Measurements from ENCODE around the gene STAG1. TPM values are rescaled to one million over a fixed set of nuclear protein-coding genes. Genes with fewer than 3 reads are reported as not detected.

STAG1 gene
- total RNA-seq, 4 donors from 2014 or later: 32.6 to 44.0 (median 40.5) TPM

DNA sequence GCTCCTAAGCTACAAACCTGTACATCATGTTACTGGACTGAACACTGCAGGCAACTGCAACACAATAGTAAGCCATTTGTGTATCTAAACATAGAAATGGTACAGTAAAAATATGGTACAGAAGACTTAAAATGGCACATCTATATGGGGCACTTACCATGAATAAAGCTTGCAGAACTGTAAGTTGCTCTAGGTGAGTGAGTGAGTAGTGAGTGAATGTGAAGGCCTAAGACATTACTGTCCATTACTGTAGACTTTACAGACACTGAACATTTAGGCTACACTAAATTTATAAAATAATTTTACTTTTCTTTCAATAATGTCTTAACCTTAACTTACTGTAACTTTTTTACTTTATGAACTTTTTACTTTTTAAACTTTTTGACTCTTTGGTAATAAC, 76.2 kb downstream of the STAG1 start:
- Histone ChIP-seq H3K4me1 (peaks cover 9 to 53% (median 41%) of the 10 kb centered on the region in 4 donors), H3K36me3 (no peaks in the 10 kb centered on the region), H3K9me3 (no peaks in the 10 kb centered on the region), H3K4me3 (no peak overlapping the region), H3K27ac (replicated peaks in 1 of 4) (no peak overlapping the region), H3K27me3 (no peaks in the 10 kb centered on the region)
- TF ChIP-seq POLR2A (IDR thresholded peaks at IDR 0.05; ENCODE audit: low read depth) (no peak), EP300 (IDR thresholded peaks at IDR 0.05) (no peak), POLR2AphosphoS5 (IDR thresholded peaks at IDR 0.05) (no peak)
- TF ChIP-seq, protein P1, sequence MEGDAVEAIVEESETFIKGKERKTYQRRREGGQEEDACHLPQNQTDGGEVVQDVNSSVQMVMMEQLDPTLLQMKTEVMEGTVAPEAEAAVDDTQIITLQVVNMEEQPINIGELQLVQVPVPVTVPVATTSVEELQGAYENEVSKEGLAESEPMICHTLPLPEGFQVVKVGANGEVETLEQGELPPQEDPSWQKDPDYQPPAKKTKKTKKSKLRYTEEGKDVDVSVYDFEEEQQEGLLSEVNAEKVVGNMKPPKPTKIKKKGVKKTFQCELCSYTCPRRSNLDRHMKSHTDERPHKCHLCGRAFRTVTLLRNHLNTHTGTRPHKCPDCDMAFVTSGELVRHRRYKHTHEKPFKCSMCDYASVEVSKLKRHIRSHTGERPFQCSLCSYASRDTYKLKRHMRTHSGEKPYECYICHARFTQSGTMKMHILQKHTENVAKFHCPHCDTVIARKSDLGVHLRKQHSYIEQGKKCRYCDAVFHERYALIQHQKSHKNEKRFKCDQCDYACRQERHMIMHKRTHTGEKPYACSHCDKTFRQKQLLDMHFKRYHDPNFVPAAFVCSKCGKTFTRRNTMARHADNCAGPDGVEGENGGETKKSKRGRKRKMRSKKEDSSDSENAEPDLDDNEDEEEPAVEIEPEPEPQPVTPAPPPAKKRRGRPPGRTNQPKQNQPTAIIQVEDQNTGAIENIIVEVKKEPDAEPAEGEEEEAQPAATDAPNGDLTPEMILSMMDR (IDR thresholded peaks at IDR 0.05): no peak
- no peak for DNase-seq (ENCODE audit: extremely low spot score)
- intact Hi-C loops (cut with DNase I): no loop called here

DNA sequence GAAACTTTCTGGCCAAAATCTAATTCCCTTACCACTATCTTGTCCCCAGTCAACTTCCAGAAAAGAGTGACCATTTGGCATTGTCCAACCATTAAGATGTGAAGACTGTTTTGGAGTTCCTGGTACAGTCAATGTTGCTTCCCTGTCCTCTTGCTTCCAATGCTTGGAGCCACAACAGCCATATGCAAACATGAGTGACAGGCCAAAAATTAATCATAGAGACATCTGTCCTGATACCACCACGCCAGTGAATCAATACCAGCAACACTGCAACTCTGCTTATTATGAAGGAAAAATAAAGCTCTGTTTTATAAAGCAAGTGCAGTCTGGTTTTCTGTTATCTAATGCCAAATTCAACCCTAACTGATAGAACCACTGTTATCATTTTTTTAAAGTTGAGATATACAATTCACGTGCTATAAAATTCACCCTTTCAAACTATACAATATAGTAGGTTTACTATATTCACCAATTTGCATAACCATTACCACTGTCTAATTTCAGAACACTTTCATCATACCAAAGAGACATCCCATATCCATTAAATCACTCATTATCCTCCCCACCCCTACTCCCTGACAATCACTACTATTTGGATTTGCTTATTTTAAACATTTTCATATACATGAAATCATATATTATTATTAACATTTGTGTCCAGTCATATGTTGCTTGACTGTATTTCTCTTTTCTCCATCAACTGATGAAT, 76.9 kb downstream of the STAG1 start:
- no peak for DNase-seq (ENCODE audit: extremely low spot score)
- Histone ChIP-seq H3K27ac (replicated peaks in 1 of 4) (no peak overlapping the region), H3K4me1 (peaks cover 9 to 53% (median 41%) of the 10 kb centered on the region in 4 donors), H3K4me3 (no peak overlapping the region), H3K27me3 (no peaks in the 10 kb centered on the region), H3K9me3 (no peaks in the 10 kb centered on the region), H3K36me3 (no peaks in the 10 kb centered on the region)
- TF ChIP-seq POLR2A (IDR thresholded peaks at IDR 0.05; ENCODE audit: low read depth) (no peak), EP300 (IDR thresholded peaks at IDR 0.05) (no peak), POLR2AphosphoS5 (IDR thresholded peaks at IDR 0.05) (no peak)
- TF ChIP-seq, protein P1 (IDR thresholded peaks at IDR 0.05): no peak
- WGBS: 97% methylated on average over 2 of the region's 2 CpGs
- intact Hi-C loops (cut with DNase I): no loop called here

DNA sequence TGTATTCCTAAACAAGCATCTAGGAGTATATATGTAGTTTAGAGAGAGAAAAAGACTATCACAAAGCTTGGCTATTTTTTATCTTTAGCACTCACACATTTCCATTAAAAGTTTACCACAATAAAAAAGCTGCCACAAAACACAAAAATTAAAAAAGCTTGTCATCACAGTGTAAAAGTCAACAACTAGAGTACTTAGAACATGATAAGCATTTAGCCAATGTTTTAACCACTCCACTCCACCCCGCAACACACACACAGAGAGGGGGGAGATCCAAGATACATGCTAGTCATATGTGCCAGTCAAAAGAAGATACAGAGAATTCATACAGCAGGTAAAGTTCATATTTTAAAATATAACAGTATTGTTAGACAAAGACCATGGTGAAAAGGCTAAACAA, 79.7 kb downstream of the STAG1 start:
- 96% methylated on average over 1 of the region's 1 CpG for WGBS
- H3K4me3 ChIP-seq: no peak overlapping the region
- TF ChIP-seq POLR2AphosphoS5 (IDR thresholded peaks at IDR 0.05) (no peak), POLR2A (IDR thresholded peaks at IDR 0.05; ENCODE audit: low read depth) (no peak), EP300 (IDR thresholded peaks at IDR 0.05) (no peak)
- TF ChIP-seq, protein P1 (IDR thresholded peaks at IDR 0.05): no peak
- peaks cover 9 to 51% (median 38%) of the 10 kb centered on the region in 4 donors for H3K4me1 ChIP-seq
- no peaks in the 10 kb centered on the region for H3K36me3 ChIP-seq
- no peak for DNase-seq (ENCODE audit: extremely low spot score)
- H3K27me3 ChIP-seq: no peaks in the 10 kb centered on the region
- intact Hi-C loops (cut with DNase I): no loop called here
- no peak overlapping the region for H3K27ac ChIP-seq (replicated peaks in 1 of 4)
- H3K9me3 ChIP-seq: no peaks in the 10 kb centered on the region

DNA sequence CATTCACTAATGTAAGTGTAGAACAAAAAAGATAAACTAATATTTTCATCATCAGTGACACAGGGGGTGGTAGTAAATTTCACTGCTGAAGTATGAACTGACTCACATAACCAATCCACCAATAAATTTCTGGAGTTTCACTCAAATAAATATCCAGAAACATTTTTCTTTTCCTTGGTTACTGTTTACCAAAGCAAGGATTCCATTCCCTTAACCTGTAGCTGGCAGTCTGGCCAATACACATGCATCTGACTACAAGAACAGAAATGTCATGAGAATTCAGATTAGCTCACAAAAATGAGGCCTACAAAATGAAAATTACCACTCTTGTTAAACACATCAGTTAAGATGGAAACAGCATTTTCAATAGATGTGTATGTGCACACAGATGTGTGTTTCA, 80.3 kb downstream of the STAG1 start:
- Histone ChIP-seq H3K4me3 (no peak overlapping the region), H3K9me3 (no peaks in the 10 kb centered on the region), H3K27me3 (no peaks in the 10 kb centered on the region), H3K27ac (replicated peaks in 1 of 4) (no peak overlapping the region), H3K4me1 (peaks cover 9 to 45% (median 33%) of the 10 kb centered on the region in 4 donors), H3K36me3 (no peaks in the 10 kb centered on the region)
- DNase-seq (ENCODE audit: extremely low spot score): no peak
- TF ChIP-seq EP300 (IDR thresholded peaks at IDR 0.05) (no peak), POLR2AphosphoS5 (IDR thresholded peaks at IDR 0.05) (no peak), POLR2A (IDR thresholded peaks at IDR 0.05; ENCODE audit: low read depth) (no peak)
- TF ChIP-seq, protein P1 (IDR thresholded peaks at IDR 0.05): no peak
- intact Hi-C loops (cut with DNase I): no loop called here

DNA sequence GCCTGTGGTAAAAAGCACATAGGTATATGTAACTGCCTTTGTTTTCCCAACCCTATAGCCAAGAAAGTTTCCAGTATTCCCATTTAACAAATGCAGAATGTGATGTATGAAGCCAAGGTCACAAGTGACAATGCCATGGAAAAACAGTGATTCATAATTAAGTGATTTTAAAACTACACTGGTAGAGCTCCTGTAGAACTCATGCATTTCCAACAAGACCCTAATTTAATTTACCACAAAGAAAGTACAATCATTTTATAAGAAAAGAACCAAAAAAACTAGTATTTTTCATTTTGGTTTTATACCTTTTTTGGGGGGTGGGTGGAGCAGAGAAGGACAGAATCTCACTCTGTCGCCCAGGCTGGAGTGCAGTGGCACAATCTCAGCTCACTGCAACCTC, 82.0 kb downstream of the STAG1 start:
- 94% methylated on average over 1 of the region's 1 CpG for WGBS
- no peak for DNase-seq (ENCODE audit: extremely low spot score)
- Histone ChIP-seq H3K36me3 (no peaks in the 10 kb centered on the region), H3K4me3 (no peak overlapping the region), H3K27me3 (no peaks in the 10 kb centered on the region), H3K9me3 (no peaks in the 10 kb centered on the region), H3K4me1 (peaks cover 3 to 29% (median 23%) of the 10 kb centered on the region in 4 donors), H3K27ac (replicated peaks in 1 of 4) (no peak overlapping the region)
- intact Hi-C loops (cut with DNase I): no loop called here
- TF ChIP-seq POLR2A (IDR thresholded peaks at IDR 0.05; ENCODE audit: low read depth) (no peak), POLR2AphosphoS5 (IDR thresholded peaks at IDR 0.05) (no peak), EP300 (IDR thresholded peaks at IDR 0.05) (no peak)
- TF ChIP-seq, protein P1 (IDR thresholded peaks at IDR 0.05): no peak

All from esophagus muscularis mucosa (tissue), 4 donors.